HL-60 (cell line): Measurements from ENCODE around the gene CHN1.

Experiments used
- DNase-seq, 2 experiments: peaks; one replicate each; pipeline ENCODE4 v3.0.0-alpha.2; 2010 to 2020; ENCODE audit warnings: low read depth in 1 of 2, low spot score in 1 of 2
- H3K27ac ChIP-seq: fragments of 250-450 bp; sonication (Bioruptor Pico); replicated peaks from 2 replicates; pipeline ENCODE4 v1.5.1; 2020; ENCODE audit warnings: mild to moderate bottlenecking, moderate library complexity
- H3K27me3 ChIP-seq: fragments of 250-450 bp; sonication (Bioruptor Pico); 2 replicates; pipeline ENCODE4 v1.5.1; 2021; ENCODE audit warnings: mild to moderate bottlenecking, moderate library complexity; ENCODE audit not compliant: insufficient read depth, poor library complexity, severe bottlenecking
- H3K4me3 ChIP-seq: replicated peaks from 2 replicates; pipeline ENCODE4 v1.5.1; 2011; ENCODE audit warnings: mild to moderate bottlenecking, control low read depth, low read length; ENCODE audit not compliant: insufficient read depth
- CTCF ChIP-seq: IDR thresholded peaks from one replicate; pipeline ENCODE4 v1.5.1; 2011; ENCODE audit warnings: low read length, control low read depth, inconsistent platforms; ENCODE audit not compliant: insufficient read depth
- GABPA ChIP-seq: IDR thresholded peaks from 2 replicates; pipeline ENCODE4 v1.6.1; 2012; ENCODE audit warnings: low read depth
- POLR2AphosphoS5 ChIP-seq: IDR thresholded peaks from 2 replicates; pipeline ENCODE4 v1.6.1; 2012; ENCODE audit warnings: low read depth
- REST ChIP-seq: IDR thresholded peaks from 2 replicates; pipeline ENCODE4 v1.6.1; 2012; ENCODE audit warnings: low read depth; ENCODE audit not compliant: insufficient replicate concordance
- SPI1 ChIP-seq: IDR thresholded peaks from 2 replicates; pipeline ENCODE4 v1.6.1; 2012; ENCODE audit warnings: low read depth, mild to moderate bottlenecking, borderline replicate concordance

Gene CHN1

GRCh38 chr2:174994381-174994780 is 10.8 kb downstream of the CHN1 start:
- DNase-seq = no peak
- TF ChIP-seq CTCF = no peak
- no peak for TF ChIP-seq REST
- no peak for TF ChIP-seq SPI1
- TF ChIP-seq GABPA = no peak
- no peak for TF ChIP-seq POLR2AphosphoS5
- Histone ChIP-seq H3K27me3 (peaks cover 6% of the 10 kb centered on the region), H3K4me3 (no peak overlapping the region), H3K27ac (no peak overlapping the region)

GRCh38 chr2:174992886-174993285 is 12.3 kb downstream of the CHN1 start:
- Histone ChIP-seq H3K4me3 (no peak overlapping the region), H3K27me3 (peaks cover 9% of the 10 kb centered on the region), H3K27ac (no peak overlapping the region)
- no peak for DNase-seq
- TF ChIP-seq SPI1 (no peak), REST (no peak), POLR2AphosphoS5 (no peak), CTCF (no peak), GABPA (no peak)

GRCh38 chr2:174985614-174986013 is 19.6 kb downstream of the CHN1 start:
- DNase-seq = no peak
- Histone ChIP-seq H3K27me3 (peaks cover 12% of the 10 kb centered on the region), H3K27ac (no peak overlapping the region), H3K4me3 (no peak overlapping the region)
- TF ChIP-seq CTCF = no peak
- no peak for TF ChIP-seq POLR2AphosphoS5
- TF ChIP-seq GABPA = no peak

GRCh38 chr2:174984561-174984960 is 20.6 kb downstream of the CHN1 start:
- TF ChIP-seq SPI1 = no peak
- TF ChIP-seq GABPA = no peak
- no peak for TF ChIP-seq POLR2AphosphoS5
- no peak for TF ChIP-seq REST
- no peak for DNase-seq
- Histone ChIP-seq H3K27me3 (peaks cover 12% of the 10 kb centered on the region), H3K27ac (no peak overlapping the region), H3K4me3 (no peak overlapping the region)
